ENCODE measurements around the gene FMO3.

The FMO3 gene

DNA sequence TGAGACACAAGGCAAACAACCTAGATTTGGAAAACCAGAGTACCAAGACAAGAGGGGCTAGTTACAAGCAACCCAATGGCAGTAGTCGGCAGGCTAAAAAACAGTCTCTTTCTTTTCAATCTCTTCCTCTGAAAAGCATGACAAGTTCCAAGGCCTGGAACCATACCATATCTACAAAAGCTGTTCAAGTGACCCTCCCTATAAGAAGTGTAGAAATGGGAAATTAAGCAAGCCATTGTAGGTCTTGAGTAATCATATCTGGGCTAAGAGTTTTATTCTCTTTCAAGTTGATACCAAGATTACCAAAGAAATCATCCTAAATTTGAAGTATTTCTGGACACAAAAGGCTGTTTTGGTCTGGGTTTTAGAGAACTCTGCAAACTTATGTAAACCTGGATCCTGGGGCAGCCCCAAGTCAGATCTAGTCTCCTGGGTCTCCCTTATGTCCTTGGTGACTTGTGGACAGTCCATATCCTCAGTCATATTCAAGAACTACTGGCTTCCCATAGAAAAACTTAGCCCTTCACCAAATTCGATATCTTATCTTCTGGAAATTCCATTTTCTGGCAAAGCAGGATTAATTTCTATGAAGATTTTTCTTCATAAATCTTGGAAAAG, 24.7 kb downstream of the FMO3 start:
- in situ Hi-C loops (cut with MboI; ENCODE audit: low sequenced_read_pairs): no loop called here

- in situ Hi-C loops (cut with MboI; ENCODE audit: low sequenced_read_pairs): no loop called here
These were observed 26.0 kb downstream of the FMO3 start for GRCh38 chr1:171116676-171117075.

DNA sequence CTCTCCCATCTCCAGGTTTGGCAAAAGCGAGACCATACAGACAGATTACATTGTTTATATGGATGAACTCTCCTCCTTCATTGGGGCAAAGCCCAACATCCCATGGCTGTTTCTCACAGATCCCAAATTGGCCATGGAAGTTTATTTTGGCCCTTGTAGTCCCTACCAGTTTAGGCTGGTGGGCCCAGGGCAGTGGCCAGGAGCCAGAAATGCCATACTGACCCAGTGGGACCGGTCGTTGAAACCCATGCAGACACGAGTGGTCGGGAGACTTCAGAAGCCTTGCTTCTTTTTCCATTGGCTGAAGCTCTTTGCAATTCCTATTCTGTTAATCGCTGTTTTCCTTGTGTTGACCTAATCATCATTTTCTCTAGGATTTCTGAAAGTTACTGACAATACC, 26.4 kb downstream of the FMO3 start:
- in situ Hi-C loops (cut with MboI; ENCODE audit: low sequenced_read_pairs): no loop called here

DNA sequence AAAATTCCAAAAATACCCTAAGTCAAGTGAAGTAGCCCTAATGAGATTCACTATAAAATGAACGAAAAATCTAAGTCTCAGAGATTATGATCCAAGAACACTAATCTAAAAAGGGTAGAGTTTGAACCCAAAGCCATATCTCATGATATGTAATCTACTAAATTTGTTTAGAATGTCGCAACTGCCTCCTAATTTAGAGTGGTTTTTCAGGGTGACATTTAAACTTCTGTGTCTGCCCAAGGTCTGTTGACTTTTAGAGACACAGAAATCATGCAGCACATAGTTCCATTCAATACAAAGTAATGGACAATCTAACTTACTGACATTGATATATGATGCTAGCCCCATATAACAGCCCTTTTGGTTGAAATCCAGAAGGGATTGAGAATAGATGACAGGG, 28.9 kb downstream of the FMO3 start:
- in situ Hi-C loops (cut with MboI; ENCODE audit: low sequenced_read_pairs): no loop called here

GRCh38 chr1:171122299-171122698, 31.6 kb downstream of the FMO3 start:
- in situ Hi-C loops (cut with MboI; ENCODE audit: low sequenced_read_pairs): no loop called here

DNA sequence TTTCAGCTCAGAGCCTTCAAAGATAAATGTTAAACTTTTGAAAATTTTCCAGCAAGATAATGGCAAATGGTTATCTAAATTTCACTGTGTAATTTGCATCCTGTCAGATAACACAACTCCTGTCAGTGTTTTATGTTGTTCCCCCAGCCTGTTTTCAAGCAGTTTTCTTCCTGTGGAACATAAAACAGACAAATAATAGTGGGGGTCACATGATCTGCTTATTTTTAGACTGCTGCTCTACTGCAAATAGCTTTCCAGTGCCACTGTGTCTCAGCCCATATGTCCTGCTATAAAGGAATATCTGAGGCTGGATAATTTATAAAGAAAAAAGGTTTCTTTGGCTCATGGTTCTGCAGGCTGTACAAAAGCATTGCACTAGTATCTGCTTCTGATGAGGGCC, 32.2 kb downstream of the FMO3 start:
- in situ Hi-C loops (cut with MboI; ENCODE audit: low sequenced_read_pairs): no loop called here

DNA sequence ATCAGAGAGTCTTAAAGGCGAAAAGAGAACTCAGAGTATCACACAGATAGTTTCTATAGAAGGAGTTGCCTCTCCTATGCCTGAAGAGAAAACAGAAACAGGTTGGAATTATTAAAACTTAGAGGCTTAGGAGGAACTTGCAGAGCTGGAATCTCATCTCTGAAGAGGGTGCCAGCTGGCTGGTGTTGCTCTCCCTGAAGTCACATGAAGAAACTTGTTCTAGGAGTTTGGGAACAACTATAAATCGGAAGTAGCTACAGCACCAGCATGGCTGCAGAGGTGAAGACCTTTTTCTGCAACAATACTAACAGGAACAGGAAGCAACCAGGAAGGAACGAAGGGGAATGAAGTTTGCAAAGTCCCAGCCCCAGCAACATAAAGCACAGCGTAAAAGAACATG, 35.8 kb downstream of the FMO3 start:
- in situ Hi-C loops (cut with MboI; ENCODE audit: low sequenced_read_pairs): no loop called here

DNA sequence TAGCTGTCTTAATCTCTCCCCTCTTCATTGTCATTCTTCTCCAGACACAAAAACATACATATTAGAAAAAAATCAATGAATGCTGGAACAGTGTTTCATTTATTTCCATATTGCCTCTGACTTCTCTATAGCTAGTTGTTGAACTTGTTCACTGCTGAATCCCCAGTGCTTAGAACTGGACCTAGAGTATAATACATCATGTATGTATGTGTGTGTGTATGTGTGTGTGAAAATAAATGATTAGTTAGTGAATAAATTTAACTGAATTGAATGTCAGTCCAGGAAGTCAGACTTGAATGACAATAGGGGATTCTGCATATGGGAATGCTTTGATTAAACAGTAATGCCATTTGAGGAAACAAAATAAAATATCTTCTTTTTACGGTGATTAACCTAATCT, 36.4 kb downstream of the FMO3 start:
- in situ Hi-C loops (cut with MboI; ENCODE audit: low sequenced_read_pairs): no loop called here

- in situ Hi-C loops (cut with MboI; ENCODE audit: low sequenced_read_pairs): no loop called here
These were observed 36.8 kb downstream of the FMO3 start for GRCh38 chr1:171127501-171127900.

DNA sequence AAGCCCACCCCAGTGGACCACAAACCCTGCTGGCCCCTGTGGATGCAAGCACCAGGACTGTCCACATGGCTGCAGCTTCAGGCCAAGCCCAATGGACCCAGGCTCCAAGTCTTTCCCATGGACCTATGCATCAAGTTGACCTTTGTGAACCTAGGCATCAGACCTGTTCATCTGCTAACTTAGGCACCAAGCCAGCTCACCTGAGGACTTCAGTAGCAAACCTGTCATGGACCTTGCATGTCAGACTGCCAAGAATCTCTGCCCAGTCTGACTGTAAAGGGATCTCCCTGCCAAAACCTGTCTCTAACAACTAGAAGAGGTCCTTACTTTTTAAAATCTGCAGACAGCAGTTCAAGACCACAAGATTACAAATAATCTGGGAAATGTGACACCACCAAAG, 37.8 kb downstream of the FMO3 start:
- in situ Hi-C loops (cut with MboI; ENCODE audit: low sequenced_read_pairs): no loop called here

- in situ Hi-C loops (cut with MboI; ENCODE audit: low sequenced_read_pairs): no loop called here
These were observed 43.7 kb downstream of the FMO3 start for GRCh38 chr1:171134204-171134923.

DNA sequence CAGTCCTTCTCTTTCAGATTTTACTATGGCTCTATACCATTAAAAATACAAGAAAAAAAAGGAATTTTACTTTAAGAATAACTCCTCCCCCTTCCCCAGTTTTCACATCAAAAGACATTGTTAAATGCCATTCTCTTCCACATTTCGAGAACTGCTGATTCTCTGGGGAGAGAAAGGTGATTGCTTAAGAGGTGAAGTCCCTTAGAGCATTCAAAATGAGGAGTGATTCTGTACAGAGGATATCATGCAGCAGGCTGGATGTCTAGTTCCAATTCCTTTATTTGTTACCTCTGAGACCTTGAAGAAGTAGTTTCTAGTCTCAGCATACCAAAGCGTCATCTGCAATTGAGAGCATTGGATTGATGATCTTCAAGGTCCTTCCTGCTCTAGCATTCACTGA, 46.9 kb downstream of the FMO3 start:
- in situ Hi-C loops (cut with MboI; ENCODE audit: low sequenced_read_pairs): no loop called here

GRCh38 chr1:171138980-171139379, 48.3 kb downstream of the FMO3 start:
- in situ Hi-C loops (cut with MboI; ENCODE audit: low sequenced_read_pairs): no loop called here

- in situ Hi-C loops (cut with MboI; ENCODE audit: low sequenced_read_pairs): no loop called here
These were observed 49.2 kb downstream of the FMO3 start for GRCh38 chr1:171139890-171140289.

DNA sequence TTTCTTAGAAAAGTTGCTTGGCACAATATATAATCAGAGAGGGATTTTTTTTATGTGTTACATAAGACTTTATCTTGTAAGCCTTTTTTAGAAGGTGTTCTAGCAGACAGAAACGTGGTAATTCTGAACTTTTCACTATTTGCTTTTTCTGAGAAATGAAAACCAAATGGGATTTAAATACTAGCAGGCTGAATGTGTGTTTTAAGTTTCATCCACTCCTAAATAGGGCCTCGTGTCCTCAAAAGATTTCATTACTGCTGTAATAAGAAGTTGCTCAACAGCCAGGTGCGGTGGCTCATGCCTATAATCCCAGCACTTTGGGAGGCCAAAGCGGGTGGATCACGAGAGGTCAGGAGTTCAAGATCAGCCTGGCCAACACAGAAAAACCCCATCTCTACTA, 49.7 kb downstream of the FMO3 start:
- in situ Hi-C loops (cut with MboI; ENCODE audit: low sequenced_read_pairs): no loop called here

DNA sequence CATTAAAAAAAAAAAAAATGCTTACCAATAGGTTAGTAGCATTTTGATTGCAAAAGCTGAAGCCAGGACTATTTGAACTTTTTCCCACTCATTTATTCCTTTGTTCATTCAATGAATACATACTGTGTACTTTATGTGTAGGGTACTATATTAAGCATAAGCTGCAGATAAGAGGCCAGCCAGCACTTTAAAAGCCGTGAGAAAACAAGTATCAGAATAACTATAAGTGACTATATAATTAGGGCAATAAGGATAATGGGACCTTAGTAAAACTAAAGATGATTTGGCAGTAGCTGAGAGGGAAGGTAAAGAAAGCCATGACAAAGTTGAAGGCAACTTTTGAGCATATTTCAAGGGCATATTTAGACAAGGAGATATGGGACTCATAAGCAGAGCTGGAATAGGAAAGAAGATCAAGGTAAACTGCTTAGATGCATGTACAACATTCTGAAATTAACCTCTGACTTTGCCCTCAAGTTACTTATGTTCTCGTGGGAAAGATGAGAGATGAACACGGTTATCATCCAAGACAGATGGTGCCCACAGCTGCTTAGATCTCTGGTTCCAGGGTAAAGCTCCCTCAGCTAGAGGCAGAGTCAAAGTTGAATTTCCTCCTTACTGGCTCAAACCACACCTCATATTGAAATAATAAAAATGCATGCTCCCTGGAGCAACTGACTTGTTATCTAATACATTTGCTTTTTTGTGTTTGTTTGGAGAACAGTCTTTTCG, 50.4 kb downstream of the FMO3 start:
- in situ Hi-C loops (cut with MboI; ENCODE audit: low sequenced_read_pairs): no loop called here

DNA sequence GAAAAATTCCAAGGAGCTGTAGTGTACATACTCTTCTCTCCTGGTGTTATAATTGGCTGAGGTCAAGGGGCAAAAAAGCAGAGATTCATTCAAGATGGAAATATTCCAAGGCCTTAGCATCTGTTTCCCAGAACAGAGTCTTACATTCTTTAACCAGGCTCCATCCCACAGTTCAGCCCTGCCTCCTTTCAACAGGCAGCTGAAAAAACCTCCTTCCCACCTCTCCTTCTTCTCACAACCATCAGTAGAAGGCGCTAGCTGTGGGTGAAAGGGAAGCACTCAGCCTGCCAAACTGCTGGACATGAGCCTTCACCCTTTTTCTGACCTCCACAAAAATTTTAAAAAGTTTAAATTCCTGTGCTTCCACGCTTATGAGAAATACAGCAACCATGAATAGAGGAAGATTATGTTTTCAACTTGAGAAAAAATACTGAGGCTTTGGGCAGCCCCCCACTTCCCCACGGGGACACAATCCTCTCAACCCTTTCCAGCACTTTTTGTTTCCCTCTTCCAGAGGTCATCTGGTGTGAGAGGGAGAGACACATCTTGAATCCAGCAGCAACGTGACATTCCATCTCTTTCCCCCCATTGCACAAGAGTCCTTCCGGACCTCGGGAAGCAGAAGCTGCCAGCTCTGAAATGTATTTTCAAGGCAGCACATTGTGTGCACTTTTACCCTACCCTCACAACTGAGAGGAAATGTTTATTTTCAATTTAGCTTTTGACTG, 51.1 kb downstream of the FMO3 start:
- in situ Hi-C loops (cut with MboI; ENCODE audit: low sequenced_read_pairs): no loop called here

DNA sequence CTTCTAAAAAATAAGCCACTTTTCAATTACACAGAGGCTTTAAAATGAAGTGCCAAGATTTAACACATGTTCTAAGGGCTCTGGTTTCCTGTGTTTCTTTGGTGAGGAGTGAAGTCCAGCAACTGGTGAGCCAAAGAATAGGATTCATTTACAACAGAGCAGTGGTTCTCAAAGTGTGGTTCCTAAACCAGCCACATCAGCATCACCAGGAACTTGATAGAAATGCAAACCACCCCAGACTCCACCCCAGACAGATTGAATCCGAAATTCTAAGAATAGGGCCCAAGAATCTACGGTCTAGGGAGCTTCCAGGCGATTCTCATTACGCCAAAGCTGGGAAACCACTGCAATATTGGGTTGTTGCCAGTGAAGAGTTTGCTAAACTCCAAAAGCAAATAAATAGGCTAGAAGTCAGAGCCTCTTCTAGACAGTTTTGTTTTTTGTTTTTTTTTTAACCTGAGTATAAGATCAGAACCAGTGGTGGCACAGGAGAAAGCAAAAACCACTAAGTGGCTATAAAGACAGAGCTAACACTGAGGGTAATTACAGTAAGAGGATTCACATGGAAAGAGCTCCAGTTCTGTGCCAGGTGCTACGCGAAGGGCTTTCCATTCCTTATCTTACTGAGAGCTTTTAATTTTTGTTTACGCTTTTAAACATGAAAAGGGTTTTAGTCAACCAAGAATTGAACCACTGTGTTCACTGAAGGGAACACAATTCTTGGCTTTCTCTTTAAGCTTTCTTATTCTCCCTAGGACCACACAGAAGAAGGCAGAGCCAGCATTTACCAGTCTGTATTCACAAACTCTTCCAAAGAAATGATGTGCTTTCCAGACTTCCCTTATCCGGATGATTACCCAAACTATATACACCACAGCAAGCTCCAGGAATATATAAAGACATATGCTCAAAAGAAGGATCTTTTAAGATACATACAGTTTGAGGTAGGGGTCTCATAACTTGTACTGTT, 52.0 kb downstream of the FMO3 start:
- in situ Hi-C loops (cut with MboI; ENCODE audit: low sequenced_read_pairs): no loop called here

DNA sequence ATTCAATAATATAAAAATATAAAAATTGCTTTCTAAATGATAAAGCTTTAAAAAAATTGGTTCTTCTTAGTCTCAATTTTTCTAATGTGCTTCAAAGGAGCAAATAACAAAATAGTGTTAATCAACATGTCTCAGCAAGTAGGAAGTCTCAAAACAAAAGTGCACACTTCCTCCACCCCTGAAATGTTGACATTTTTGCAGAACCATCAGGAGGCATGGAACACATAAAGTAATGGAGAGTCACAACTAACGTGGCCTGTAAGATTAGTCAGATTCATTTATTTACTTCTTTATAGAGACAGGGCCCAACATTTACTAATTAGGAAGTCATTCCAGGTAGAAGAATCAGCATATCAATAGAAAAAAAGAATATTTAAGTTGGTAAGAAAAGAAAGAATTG, 59.5 kb downstream of the FMO3 start:
- in situ Hi-C loops (cut with MboI; ENCODE audit: low sequenced_read_pairs): no loop called here

- in situ Hi-C loops (cut with MboI; ENCODE audit: low sequenced_read_pairs): no loop called here
These were observed 61.8 kb downstream of the FMO3 start for GRCh38 chr1:171152549-171152948.
